Measurements from ENCODE around the gene TMEM108. TPM values are rescaled to one million over a fixed set of nuclear protein-coding genes. Genes with fewer than 3 reads are reported as not detected.

The TMEM108 gene
- total RNA-seq, 1 donor from 2014 or later: 1.5 TPM

- no peak for DNase-seq (ENCODE audit: low spot score)
Observed at GRCh38 chr3:133162265-133162664, 124.1 kb downstream of the TMEM108 start.

- no peak for DNase-seq (ENCODE audit: low spot score)
Observed at GRCh38 chr3:133162670-133163305, 124.6 kb downstream of the TMEM108 start.

- no peak for DNase-seq (ENCODE audit: low spot score)
Observed at GRCh38 chr3:133167340-133168024, 129.3 kb downstream of the TMEM108 start.

GRCh38 chr3:133168025-133168401 is 129.8 kb downstream of the TMEM108 start:
- DNase-seq (ENCODE audit: low spot score): no peak

- no peak for DNase-seq (ENCODE audit: low spot score)
Observed at GRCh38 chr3:133169331-133170068, 131.3 kb downstream of the TMEM108 start.

GRCh38 chr3:133171831-133172230 is 133.6 kb downstream of the TMEM108 start:
- DNase-seq (ENCODE audit: low spot score): no peak

- no peak for DNase-seq (ENCODE audit: low spot score)
Observed at GRCh38 chr3:133181392-133182150, 143.4 kb downstream of the TMEM108 start.

GRCh38 chr3:133187870-133188379 is 149.7 kb downstream of the TMEM108 start:
- DNase-seq (ENCODE audit: low spot score): no peak

GRCh38 chr3:133188996-133189395 is 150.8 kb downstream of the TMEM108 start:
- no peak for DNase-seq (ENCODE audit: low spot score)

- DNase-seq (ENCODE audit: low spot score): no peak
Observed at GRCh38 chr3:133189893-133190292, 151.7 kb downstream of the TMEM108 start.

- DNase-seq (ENCODE audit: low spot score): no peak
Observed at GRCh38 chr3:133191818-133192217, 153.6 kb downstream of the TMEM108 start.

- no peak for DNase-seq (ENCODE audit: low spot score)
Observed at GRCh38 chr3:133192363-133192945, 154.3 kb downstream of the TMEM108 start.

- DNase-seq (ENCODE audit: low spot score): no peak
Observed at GRCh38 chr3:133192967-133193366, 154.8 kb downstream of the TMEM108 start.

GRCh38 chr3:133196527-133196926 is 158.3 kb downstream of the TMEM108 start:
- DNase-seq (ENCODE audit: low spot score): no peak

GRCh38 chr3:133197619-133198018 is 159.4 kb downstream of the TMEM108 start:
- DNase-seq (ENCODE audit: low spot score): no peak

GRCh38 chr3:133206921-133207320 is 168.7 kb downstream of the TMEM108 start:
- DNase-seq (ENCODE audit: low spot score): no peak

- DNase-seq (ENCODE audit: low spot score): no peak
Observed at GRCh38 chr3:133208184-133208583, 170.0 kb downstream of the TMEM108 start.

- no peak for DNase-seq (ENCODE audit: low spot score)
Observed at GRCh38 chr3:133209871-133210550, 171.8 kb downstream of the TMEM108 start.

GRCh38 chr3:133210656-133211055 is 172.5 kb downstream of the TMEM108 start:
- DNase-seq (ENCODE audit: low spot score): no peak

GRCh38 chr3:133211449-133211848 is 173.3 kb downstream of the TMEM108 start:
- no peak for DNase-seq (ENCODE audit: low spot score)
